ENCODE data around the gene TFAP2A. TPM values are rescaled to one million over a fixed set of nuclear protein-coding genes. Genes with fewer than 3 reads are reported as not detected.
A peak's percentile ranks its signal among the peaks of the same experiment; 100 is the strongest.

TFAP2A gene
- total RNA-seq, 1 experiment from 2014 or later: 0.42 TPM

GRCh38 chr6:10463491-10464481 is 48.9 kb upstream of the TFAP2A start (continued):
- TF ChIP-seq ZNF671 (CRISPR knock-in tag; IDR thresholded peaks at IDR 0.05): no peak
- TF ChIP-seq NFATC4 (CRISPR knock-in tag; IDR thresholded peaks at IDR 0.05): no peak
- no peak for TF ChIP-seq OVOL2 (CRISPR knock-in tag; IDR thresholded peaks at IDR 0.05; ENCODE audit: borderline replicate concordance)
- TF ChIP-seq ZNF423 (CRISPR knock-in tag; IDR thresholded peaks at IDR 0.05): no peak
- no peak for TF ChIP-seq MXD4 (CRISPR knock-in tag; IDR thresholded peaks at IDR 0.05; ENCODE audit: borderline replicate concordance)
- TF ChIP-seq TEAD1 (CRISPR knock-in tag; IDR thresholded peaks at IDR 0.05): no peak
- TF ChIP-seq, protein P1, sequence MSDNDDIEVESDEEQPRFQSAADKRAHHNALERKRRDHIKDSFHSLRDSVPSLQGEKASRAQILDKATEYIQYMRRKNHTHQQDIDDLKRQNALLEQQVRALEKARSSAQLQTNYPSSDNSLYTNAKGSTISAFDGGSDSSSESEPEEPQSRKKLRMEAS (CRISPR knock-in tag; IDR thresholded peaks at IDR 0.05): no peak
- TF ChIP-seq ZBTB21 (CRISPR knock-in tag; IDR thresholded peaks at IDR 0.05; ENCODE audit: borderline replicate concordance): no peak

DNA sequence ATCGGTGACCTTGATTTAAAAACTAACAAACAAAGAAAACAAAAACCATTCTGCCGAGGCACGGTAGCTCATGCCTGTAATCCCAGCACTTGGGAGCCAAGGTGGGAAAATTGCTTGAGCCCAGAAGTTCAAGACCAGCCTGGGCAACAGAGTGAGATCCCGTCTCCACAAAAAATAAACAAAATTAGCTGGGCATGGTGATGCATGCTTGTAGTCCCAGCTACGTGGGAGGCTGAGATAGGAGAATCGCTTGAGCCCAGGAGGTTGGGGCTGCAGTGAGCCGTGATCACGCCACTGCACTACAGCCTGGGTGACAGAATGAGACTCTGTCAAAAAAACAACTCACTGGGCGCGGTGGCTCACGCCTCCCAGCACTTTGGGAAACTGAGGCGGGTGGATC is 48.2 kb upstream of the TFAP2A start:
- CTCF ChIA-PET: interaction anchor here (1.5 kb wide), 1 partner anchor 42 kb away, joined by 4 read pairs; no protein-coding TSS in a partner anchor

DNA sequence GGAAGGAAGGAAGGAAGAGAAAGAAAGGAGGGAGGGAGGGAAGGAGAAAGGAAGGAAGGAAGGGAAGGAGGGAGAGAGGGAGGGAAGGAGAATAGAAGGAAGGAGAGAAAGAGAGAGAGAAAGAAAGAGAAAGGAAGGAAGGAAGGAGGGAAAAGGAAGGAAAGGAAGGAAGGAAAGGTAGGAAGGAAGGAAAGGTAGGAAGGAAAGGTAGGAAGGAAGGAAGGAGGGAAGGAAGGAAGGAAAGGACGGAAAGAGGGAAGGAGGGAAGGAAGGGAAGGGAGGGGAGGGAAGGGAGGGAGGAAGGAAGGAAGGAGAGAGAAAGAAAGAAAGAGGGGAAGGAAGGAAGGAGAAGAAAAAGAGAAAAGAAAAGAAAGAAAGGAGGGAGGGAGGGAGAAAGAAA is 47.0 kb upstream of the TFAP2A start:
- peaks cover 4% of the 10 kb centered on the region; the same call in 1 of the 2 replicates for H3K27me3 Mint-ChIP-seq (ENCODE audit: low read depth)

More for the DNA sequence above, 48.2 kb upstream of the TFAP2A start:
- peaks cover 15% of the 10 kb centered on the region for H3K4me1 Mint-ChIP-seq
- no peak for DNase-seq (ENCODE audit: low spot score)
- no peak for TF ChIP-seq TP53 (CRISPR knock-in tag; IDR thresholded peaks at IDR 0.05)
- TF ChIP-seq ZNF121 (CRISPR knock-in tag; IDR thresholded peaks at IDR 0.05): 0 out of 2 replicates have a peak, but pooled peaks have one; percentile 17
- no peak overlapping the region for H3K4me3 Mint-ChIP-seq
- POLR2A ChIA-PET: no interaction called here
- ATAC-seq: no peak
- no peaks in the 10 kb centered on the region for H3K9me3 Mint-ChIP-seq
- no peak overlapping the region for H3K27ac Mint-ChIP-seq
- H3K27me3 Mint-ChIP-seq (ENCODE audit: low read depth): peaks cover 4% of the 10 kb centered on the region; the same call in 1 of the 2 replicates
- no peaks in the 10 kb centered on the region for H3K36me3 Mint-ChIP-seq

GRCh38 chr6:10460096-10460495 is 45.2 kb upstream of the TFAP2A start:
- Mint-ChIP-seq H3K27ac (no peak overlapping the region), H3K4me3 (no peak overlapping the region), H3K9me3 (no peaks in the 10 kb centered on the region), H3K4me1 (peaks cover 7% of the 10 kb centered on the region), H3K27me3 (ENCODE audit: low read depth) (peaks cover 4% of the 10 kb centered on the region; the same call in 1 of the 2 replicates), H3K36me3 (no peaks in the 10 kb centered on the region)
- ATAC-seq (no peak), DNase-seq (ENCODE audit: low spot score) (no peak)
- CTCF ChIA-PET: no interaction called here
- POLR2A ChIA-PET: no interaction called here
- no peak for TF ChIP-seq MYBL2 (CRISPR knock-in tag; IDR thresholded peaks at IDR 0.05)
- TF ChIP-seq ZNF396 (CRISPR knock-in tag; IDR thresholded peaks at IDR 0.05; ENCODE audit: borderline replicate concordance): no peak
- no peak for TF ChIP-seq RORB (CRISPR knock-in tag; IDR thresholded peaks at IDR 0.05)
- TF ChIP-seq JAZF1 (CRISPR knock-in tag; IDR thresholded peaks at IDR 0.05): no peak
- TF ChIP-seq, protein P2, sequence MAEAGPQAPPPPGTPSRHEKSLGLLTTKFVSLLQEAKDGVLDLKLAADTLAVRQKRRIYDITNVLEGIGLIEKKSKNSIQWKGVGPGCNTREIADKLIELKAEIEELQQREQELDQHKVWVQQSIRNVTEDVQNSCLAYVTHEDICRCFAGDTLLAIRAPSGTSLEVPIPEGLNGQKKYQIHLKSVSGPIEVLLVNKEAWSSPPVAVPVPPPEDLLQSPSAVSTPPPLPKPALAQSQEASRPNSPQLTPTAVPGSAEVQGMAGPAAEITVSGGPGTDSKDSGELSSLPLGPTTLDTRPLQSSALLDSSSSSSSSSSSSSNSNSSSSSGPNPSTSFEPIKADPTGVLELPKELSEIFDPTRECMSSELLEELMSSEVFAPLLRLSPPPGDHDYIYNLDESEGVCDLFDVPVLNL (CRISPR knock-in tag; IDR thresholded peaks at IDR 0.05; ENCODE audit: borderline replicate concordance, low read depth): no peak
- TF ChIP-seq ZNF263 (CRISPR knock-in tag; IDR thresholded peaks at IDR 0.05; ENCODE audit: low read depth): no peak
- TF ChIP-seq ZNF671 (CRISPR knock-in tag; IDR thresholded peaks at IDR 0.05): no peak
- no peak for TF ChIP-seq GRHL2 (CRISPR knock-in tag; IDR thresholded peaks at IDR 0.05; ENCODE audit: insufficient replicate concordance, severe bottlenecking)
- TF ChIP-seq ATF1 (CRISPR knock-in tag; IDR thresholded peaks at IDR 0.05): no peak
- TF ChIP-seq, protein P3, sequence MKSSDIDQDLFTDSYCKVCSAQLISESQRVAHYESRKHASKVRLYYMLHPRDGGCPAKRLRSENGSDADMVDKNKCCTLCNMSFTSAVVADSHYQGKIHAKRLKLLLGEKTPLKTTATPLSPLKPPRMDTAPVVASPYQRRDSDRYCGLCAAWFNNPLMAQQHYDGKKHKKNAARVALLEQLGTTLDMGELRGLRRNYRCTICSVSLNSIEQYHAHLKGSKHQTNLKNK (CRISPR knock-in tag; IDR thresholded peaks at IDR 0.05): no peak
- no peak for TF ChIP-seq ZNF121 (CRISPR knock-in tag; IDR thresholded peaks at IDR 0.05)

More for the DNA sequence above, 47.0 kb upstream of the TFAP2A start:
- POLR2A ChIA-PET: no interaction called here
- no peak for DNase-seq (ENCODE audit: low spot score)
- no peak overlapping the region for H3K4me3 Mint-ChIP-seq
- H3K36me3 Mint-ChIP-seq: no peaks in the 10 kb centered on the region
- peaks cover 18% of the 10 kb centered on the region for H3K4me1 Mint-ChIP-seq
- TF ChIP-seq ELF4 (CRISPR knock-in tag; IDR thresholded peaks at IDR 0.05; ENCODE audit: low read depth): no peak
- no peak for TF ChIP-seq CREB1 (CRISPR knock-in tag; IDR thresholded peaks at IDR 0.05)
- TF ChIP-seq, protein P4, sequence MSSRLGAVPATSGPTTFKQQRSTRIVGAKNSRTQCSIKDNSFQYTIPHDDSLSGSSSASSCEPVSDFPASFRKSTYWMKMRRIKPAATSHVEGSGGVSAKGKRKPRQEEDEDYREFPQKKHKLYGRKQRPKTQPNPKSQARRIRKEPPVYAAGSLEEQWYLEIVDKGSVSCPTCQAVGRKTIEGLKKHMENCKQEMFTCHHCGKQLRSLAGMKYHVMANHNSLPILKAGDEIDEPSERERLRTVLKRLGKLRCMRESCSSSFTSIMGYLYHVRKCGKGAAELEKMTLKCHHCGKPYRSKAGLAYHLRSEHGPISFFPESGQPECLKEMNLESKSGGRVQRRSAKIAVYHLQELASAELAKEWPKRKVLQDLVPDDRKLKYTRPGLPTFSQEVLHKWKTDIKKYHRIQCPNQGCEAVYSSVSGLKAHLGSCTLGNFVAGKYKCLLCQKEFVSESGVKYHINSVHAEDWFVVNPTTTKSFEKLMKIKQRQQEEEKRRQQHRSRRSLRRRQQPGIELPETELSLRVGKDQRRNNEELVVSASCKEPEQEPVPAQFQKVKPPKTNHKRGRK (CRISPR knock-in tag; IDR thresholded peaks at IDR 0.05; ENCODE audit: borderline replicate concordance): no peak
- TF ChIP-seq ETV6 (CRISPR knock-in tag; IDR thresholded peaks at IDR 0.05): no peak
- TF ChIP-seq ATF6 (CRISPR knock-in tag; IDR thresholded peaks at IDR 0.05): no peak
- H3K27ac Mint-ChIP-seq: no peak overlapping the region
- no peak for ATAC-seq
- no peaks in the 10 kb centered on the region for H3K9me3 Mint-ChIP-seq
- CTCF ChIA-PET: no interaction called here

All from WTC11 (cell line).